Motor neuron (in vitro differentiated cells): ENCODE measurements around the gene PGAM5. TPM values are rescaled to one million over a fixed set of nuclear protein-coding genes. Genes with fewer than 3 reads are reported as not detected.
"Not testable (repeated sequence)": the region's sequence is repeated elsewhere in the genome, so short reads cannot be mapped to it uniquely, and the experiment has no call there.

Source experiments
- ATAC-seq, 8 experiments: fragments of 200-7000 bp; cut with Tn5 transposase; replicated peaks in 6 of 8; 2 replicates each; pipeline ENCODE4 v1.8.0; 2021; ENCODE audit warnings: mild to moderate bottlenecking in 8 of 8, moderate library complexity in 8 of 8
- H3K27ac ChIP-seq, 2 donors: fragments of 250-450 bp; sonication (Bioruptor Pico); 2 replicates each; pipeline ENCODE4 v1.9.0; 2021; ENCODE audit warnings: antibody characterized with exemption in 2 of 2, mild to moderate bottlenecking in 2 of 2, moderate library complexity in 1 of 2
- H3K4me1 ChIP-seq, 2 donors: fragments of 250-450 bp; sonication (Bioruptor Pico); replicated peaks in 1 of 2; 2 replicates each; pipeline ENCODE4 v1.6.1; 2021; ENCODE audit warnings: antibody characterized with exemption in 2 of 2, mild to moderate bottlenecking in 2 of 2, moderate library complexity in 1 of 2
- H3K4me3 ChIP-seq, 5 donors: fragments of 250-450 bp; sonication (Bioruptor Pico); 2 replicates each; pipeline ENCODE4 v1.9.0; 2021; ENCODE audit warnings: antibody characterized with exemption in 5 of 5, mild to moderate bottlenecking in 5 of 5, moderate library complexity in 4 of 5
- WGBS, 10 experiments: fragments of 450-650 bp; shearing (Covaris generic); methylation state at CpG; one replicate each; pipeline ENCODE4 v1.0.0; 2022; 5-methylcytosine and 5-hydroxymethylcytosine counted together
- in situ Hi-C, 9 experiments: fragments of 400-800 bp; cut with MboI; loops; one replicate each; pipeline ENCODE4 v1.15.0; 2021; ENCODE audit warnings: low sequenced_read_pairs in 9 of 9, low pct_unique_long_range_greater_than_20kb in 2 of 9; ENCODE audit not compliant: unreplicated experiment in 9 of 9
- total RNA-seq, 8 experiments: library from RNA; unstranded; fragments of 300-600 nt; gene quantifications; 2 replicates each; pipeline versions ENCODE4 v1.2.3 to v1.2.4, GENCODE V29; 2022

Gene PGAM5
- total RNA-seq, 8 experiments from 2014 or later, result 19.8 to 50.5 (median 25.5) TPM

- Histone ChIP-seq H3K4me3 (no peak overlapping the region), H3K27ac (no peak overlapping the region), H3K4me1 (no peaks in the 10 kb centered on the region)
- in situ Hi-C loops, result no loop called here
- WGBS, 10 experiments, result 80 to 100% (median 96%) methylated on average over 1 to 10 of the region's 27 CpGs; no CpG with 5 or more reads in 3 of the 10 experiments
- no peak for ATAC-seq
These were observed 37.1 kb upstream of the PGAM5 start for GRCh38 chr12:132673288-132674179.

GRCh38 chr12:132674561-132674960 is 36.1 kb upstream of the PGAM5 start:
- ATAC-seq, result no peak
- no peak overlapping the region for H3K27ac ChIP-seq
- no peaks in the 10 kb centered on the region for H3K4me1 ChIP-seq
- H3K4me3 ChIP-seq, result no peak overlapping the region
- 90% methylated on average over 2 of the region's 5 CpGs; no CpG with 5 or more reads in 9 of the 10 experiments for WGBS, 10 experiments
- in situ Hi-C loops, result no loop called here

- peak in 2 of 8 experiments; percentile 94 to 98 for ATAC-seq
- no peak overlapping the region for H3K27ac ChIP-seq
- in situ Hi-C loops, result no loop called here
- no peaks in the 10 kb centered on the region for H3K4me1 ChIP-seq
- WGBS, 10 experiments, result 69 to 100% (median 95%) methylated on average over 1 to 11 of the region's 14 CpGs; no CpG with 5 or more reads in 2 of the 10 experiments
- no peak overlapping the region for H3K4me3 ChIP-seq
These were observed 34.7 kb upstream of the PGAM5 start for GRCh38 chr12:132675757-132676432.

GRCh38 chr12:132677492-132677891 is 33.1 kb upstream of the PGAM5 start:
- WGBS, 10 experiments, result 62 to 97% (median 87%) methylated on average over 1 to 7 of the region's 9 CpGs; no CpG with 5 or more reads in 4 of the 10 experiments
- in situ Hi-C loops, result no loop called here
- no peak for ATAC-seq
- Histone ChIP-seq H3K4me1 (no peaks in the 10 kb centered on the region), H3K4me3 (no peak overlapping the region), H3K27ac (no peak overlapping the region)

GRCh38 chr12:132685400-132685799 is 25.2 kb upstream of the PGAM5 start:
- in situ Hi-C loops, result no loop called here
- ATAC-seq, result no peak
- H3K4me1 ChIP-seq, result peaks cover 0 to 5% of the 10 kb centered on the region in 2 donors
- 50 to 100% (median 62%) methylated on average over 1 to 2 of the region's 5 CpGs; no CpG with 5 or more reads in 4 of the 10 experiments for WGBS, 10 experiments
- no peak overlapping the region for H3K4me3 ChIP-seq
- H3K27ac ChIP-seq, result no peak overlapping the region

GRCh38 chr12:132686825-132687210 is 23.8 kb upstream of the PGAM5 start:
- Histone ChIP-seq H3K4me3 (peak overlapping the region; percentile 73 to 91 (median 90)), H3K4me1 (peaks cover 0 to 5% of the 10 kb centered on the region in 2 donors), H3K27ac (peak overlapping the region in 1 of 2 donors; percentile 58)
- in situ Hi-C loops, result no loop called here
- ATAC-seq, result peak in 7 of 8 experiments; percentile 13 to 57 (median 19)
- WGBS, 10 experiments, result no CpG with 5 or more reads among the region's 55 CpGs

GRCh38 chr12:132687211-132688164 is 23.2 kb upstream of the PGAM5 start, which contains the start of the genes POLE and PXMP2:
Gene POLE (minus strand): TSS chr12:132687342. CDS start chr12:132687315, 27 bp downstream.
Gene PXMP2 (plus strand): TSS chr12:132687587. CDS start chr12:132687671, 84 bp downstream.
- in situ Hi-C loops, result no loop called here
- H3K27ac ChIP-seq, result peak within 1 kb of the TSS in 1 of 2 donors; percentile 58
- H3K4me3 ChIP-seq, result peak within 1 kb of the TSS; percentile 73 to 91 (median 90)
- H3K4me1 ChIP-seq, result peaks cover 0 to 5% of the 10 kb centered on the region in 2 donors
- WGBS, 10 experiments, result no CpG with 5 or more reads among the region's 134 CpGs
- ATAC-seq, result peak; percentile 88 to 96 (median 94)

- WGBS, 10 experiments, result 20 to 100% (median 65%) methylated on average over 1 to 16 of the region's 18 CpGs
- in situ Hi-C loops, result no loop called here
These were observed 21.4 kb upstream of the PGAM5 start for GRCh38 chr12:132689227-132689626.

GRCh38 chr12:132690112-132690511 is 20.5 kb upstream of the PGAM5 start:
- Histone ChIP-seq H3K4me1 (peaks cover 0 to 5% of the 10 kb centered on the region in 2 donors), H3K27ac (no peak overlapping the region), H3K4me3 (no peak overlapping the region)
- no peak for ATAC-seq
- WGBS, 10 experiments, result 80 to 100% (median 96%) methylated on average over 1 to 8 of the region's 9 CpGs; no CpG with 5 or more reads in 3 of the 10 experiments
- in situ Hi-C loops, result no loop called here

More at GRCh38 chr12:132689227-132689626, 21.4 kb upstream of the PGAM5 start:
- Histone ChIP-seq H3K4me3 (peak overlapping the region in 1 of 5 donors; percentile 20), H3K4me1 (peaks cover 0 to 5% of the 10 kb centered on the region in 2 donors), H3K27ac (no peak overlapping the region)
- ATAC-seq, result no peak

- ATAC-seq, H3K4me3 ChIP-seq, H3K27ac ChIP-seq, H3K4me1 ChIP-seq, in situ Hi-C loops: not testable (repeated sequence)
- 90% methylated on average over 2 of the region's 3 CpGs; no CpG with 5 or more reads in 9 of the 10 experiments for WGBS, 10 experiments
These were observed 18.6 kb upstream of the PGAM5 start for GRCh38 chr12:132692030-132692429.

GRCh38 chr12:132694888-132695287 is 15.8 kb upstream of the PGAM5 start:
- ATAC-seq, H3K4me3 ChIP-seq, H3K27ac ChIP-seq, in situ Hi-C loops, H3K4me1 ChIP-seq: not testable (repeated sequence)
- 90 to 100% (median 95%) methylated on average over 1 to 2 of the region's 3 CpGs; no CpG with 5 or more reads in 6 of the 10 experiments for WGBS, 10 experiments

- Histone ChIP-seq H3K27ac (no peak overlapping the region), H3K4me1 (no peaks in the 10 kb centered on the region), H3K4me3 (no peak overlapping the region)
- ATAC-seq, result no peak
- in situ Hi-C loops, result no loop called here
- 91 to 100% (median 100%) methylated on average over 1 to 12 of the region's 12 CpGs; no CpG with 5 or more reads in 6 of the 10 experiments for WGBS, 10 experiments
These were observed 15.2 kb upstream of the PGAM5 start for GRCh38 chr12:132695431-132695830.
